Peyer's patch (tissue), 4 donors: ENCODE results near the gene C1orf167.

ENCODE experiments used
- CTCF ChIP-seq, 6 experiments: fragments of 450-650 bp in 4 of 6; fragments of 200-600 bp in 2 of 6; sonication (generic) in 1 of 6; IDR thresholded peaks; one replicate each; pipeline ENCODE4 v1.5.1; 2017 to 2019; ENCODE audit warnings: antibody characterized with exemption in 6 of 6, mild to moderate bottlenecking in 3 of 6, moderate library complexity in 1 of 6
- POLR2A ChIP-seq, 2 donors: fragments of 450-650 bp; IDR thresholded peaks; one replicate each; pipeline ENCODE4 v1.5.1; 2017; ENCODE audit warnings: antibody characterized with exemption in 2 of 2, mild to moderate bottlenecking in 2 of 2, moderate library complexity in 2 of 2

DNA sequence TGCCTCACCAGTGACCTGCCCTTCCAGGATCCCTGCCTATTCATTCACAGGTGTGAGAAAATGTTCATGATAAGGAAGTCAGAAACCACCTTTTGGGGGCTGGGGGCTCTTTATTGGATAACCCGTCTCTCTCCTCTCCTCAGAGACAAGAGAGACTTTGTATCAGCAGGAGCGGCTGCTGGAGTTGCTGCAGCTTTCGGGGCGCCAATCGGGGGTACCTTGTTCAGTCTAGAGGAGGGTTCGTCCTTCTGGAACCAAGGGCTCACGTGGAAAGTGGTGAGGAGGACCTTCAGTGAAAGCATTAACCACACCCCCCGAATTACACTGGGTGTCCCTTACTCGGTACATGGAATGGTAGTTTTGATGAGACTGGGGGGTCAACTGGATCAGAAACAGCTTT is 65.0 kb downstream of the C1orf167 start:
- TF ChIP-seq CTCF (IDR thresholded peaks at IDR 0.05) = no peak
- TF ChIP-seq POLR2A (IDR thresholded peaks at IDR 0.05) = no peak
